Hematopoietic multipotent progenitor cell treated with erythropoietin and hydrocortisone succinate and interleukin-3 and kit ligand, for 6 days (in vitro differentiated cells): Measurements from ENCODE around the gene HOXB3.

Experiments
- DNase-seq: peaks from one replicate; pipeline ENCODE4 v3.0.0-alpha.2; 2015

Gene HOXB3

DNA sequence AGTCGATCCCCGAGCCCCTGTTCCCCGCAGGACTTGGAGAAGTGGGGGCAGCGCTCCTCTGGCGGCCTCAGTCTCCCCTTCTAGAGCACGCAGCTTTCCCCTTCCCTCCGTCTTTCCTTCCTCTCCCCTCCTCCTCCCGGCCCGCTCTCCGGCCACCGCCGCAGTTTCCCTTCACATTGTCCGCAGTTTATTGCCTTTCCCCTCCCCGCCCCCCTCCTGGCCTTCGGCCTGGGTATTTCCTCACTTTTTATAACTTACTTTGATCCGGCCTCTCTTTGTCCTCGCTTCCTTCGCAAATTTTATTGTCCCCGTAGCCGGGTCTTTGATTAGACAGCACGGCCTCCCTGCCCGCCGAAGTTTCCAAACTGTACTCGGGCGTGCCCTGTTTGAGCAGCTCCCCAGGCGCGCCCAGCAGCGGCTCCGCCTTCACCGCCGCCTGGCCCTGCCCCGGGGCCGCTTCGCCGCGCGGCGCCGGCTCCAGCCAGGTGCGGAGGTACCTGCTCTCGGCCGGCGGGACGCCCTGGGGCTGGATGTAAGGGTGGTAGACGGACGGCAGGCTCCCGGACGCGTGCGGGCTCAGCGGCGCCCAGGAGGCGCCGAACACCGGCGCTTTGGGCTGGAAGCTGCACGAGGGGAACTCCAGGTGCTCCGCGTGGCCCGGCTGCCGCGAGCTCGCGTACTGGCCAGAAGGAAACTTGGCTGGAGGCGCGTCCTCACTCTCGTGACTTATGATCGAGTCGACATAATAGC is 35.6 kb upstream of the HOXB3 start:
- peak; percentile 71 for DNase-seq

- DNase-seq = no peak
These were observed 34.8 kb upstream of the HOXB3 start for GRCh38 chr17:48624544-48625494.

GRCh38 chr17:48624118-48624517 is 34.1 kb upstream of the HOXB3 start:
- DNase-seq = no peak

DNA sequence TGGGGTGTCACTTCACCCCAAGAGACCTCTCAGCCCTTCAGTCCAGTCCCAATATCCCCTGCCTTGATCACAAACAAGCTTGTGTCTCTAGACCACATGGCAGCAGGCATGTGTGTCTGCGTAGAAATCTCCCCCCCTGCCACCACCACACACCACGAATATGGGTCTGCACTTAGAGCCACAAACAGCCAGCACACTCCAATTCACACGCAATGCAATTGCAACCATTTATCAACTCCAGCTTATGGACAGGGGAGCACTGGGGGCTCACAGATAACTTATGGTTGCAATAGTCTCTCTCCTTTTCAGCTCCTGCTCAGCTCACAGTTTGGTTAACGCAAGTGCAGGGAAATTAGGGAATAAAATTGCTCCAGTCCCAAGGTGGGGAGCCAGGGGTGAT is 33.5 kb upstream of the HOXB3 start:
- no peak for DNase-seq

DNA sequence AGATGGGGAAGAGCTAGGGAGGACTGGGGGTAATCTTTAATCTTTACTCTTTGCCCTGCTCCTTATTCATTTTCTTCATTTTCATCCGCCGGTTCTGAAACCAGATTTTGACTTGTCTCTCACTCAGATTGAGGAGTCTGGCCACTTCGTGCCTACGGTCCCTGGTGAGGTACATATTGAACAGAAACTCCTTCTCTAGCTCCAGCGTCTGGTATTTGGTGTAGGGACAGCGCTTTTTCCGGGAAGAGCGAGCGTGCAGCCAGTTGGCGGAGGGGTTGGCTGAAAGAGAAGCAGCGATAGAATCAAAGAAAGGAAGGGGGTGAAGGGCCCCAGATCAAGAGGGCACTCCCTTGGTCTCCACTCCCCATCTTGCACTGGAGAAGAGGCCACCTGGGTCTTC is 32.8 kb upstream of the HOXB3 start:
- DNase-seq = no peak

DNA sequence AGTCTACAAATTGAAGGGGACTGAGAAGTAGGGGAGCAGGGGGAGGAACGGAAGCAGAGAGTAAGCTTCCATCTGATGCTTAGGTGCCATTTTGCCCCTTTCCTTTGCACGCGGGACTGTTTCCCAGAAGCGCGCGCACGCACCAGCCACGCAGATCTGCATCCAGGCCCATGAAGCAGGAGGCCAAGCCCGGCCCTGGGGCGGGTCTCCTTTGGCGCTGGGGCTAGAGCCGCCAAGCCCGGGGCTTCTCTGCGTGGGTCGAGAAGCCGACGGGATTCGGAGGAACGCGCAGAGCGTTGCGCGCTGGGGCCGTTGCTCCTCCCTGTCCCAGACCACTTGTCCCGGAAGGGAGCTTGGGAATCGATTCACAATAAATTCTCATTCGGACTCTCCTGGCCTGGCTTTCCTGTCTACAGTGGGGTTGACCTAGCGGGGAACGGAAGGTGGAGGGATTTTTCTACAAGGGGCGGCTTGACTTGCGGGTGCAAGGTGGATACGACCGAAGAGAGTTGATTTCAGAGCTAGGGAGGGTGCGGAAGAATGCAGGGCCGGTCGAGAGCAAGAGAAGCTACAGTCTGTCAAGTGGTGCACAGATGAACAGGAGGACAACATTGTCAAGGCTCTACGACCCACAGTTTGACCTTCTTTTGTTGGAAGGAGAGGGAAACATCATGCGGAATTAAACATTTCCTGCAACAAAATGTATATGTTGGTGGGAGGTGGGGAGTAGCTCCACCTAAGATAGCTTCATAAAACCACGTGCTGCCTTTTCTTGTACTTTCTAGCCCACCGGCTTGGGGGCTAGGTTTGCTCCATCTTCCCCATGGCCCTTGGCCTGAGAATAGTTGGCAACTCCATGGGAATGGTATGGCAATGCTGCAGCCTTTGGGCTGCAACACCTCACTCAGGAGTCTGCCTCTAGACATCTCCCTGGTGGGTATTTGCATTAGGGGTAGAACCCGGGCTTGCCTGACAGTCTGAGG is 31.7 kb upstream of the HOXB3 start:
- no peak for DNase-seq

DNA sequence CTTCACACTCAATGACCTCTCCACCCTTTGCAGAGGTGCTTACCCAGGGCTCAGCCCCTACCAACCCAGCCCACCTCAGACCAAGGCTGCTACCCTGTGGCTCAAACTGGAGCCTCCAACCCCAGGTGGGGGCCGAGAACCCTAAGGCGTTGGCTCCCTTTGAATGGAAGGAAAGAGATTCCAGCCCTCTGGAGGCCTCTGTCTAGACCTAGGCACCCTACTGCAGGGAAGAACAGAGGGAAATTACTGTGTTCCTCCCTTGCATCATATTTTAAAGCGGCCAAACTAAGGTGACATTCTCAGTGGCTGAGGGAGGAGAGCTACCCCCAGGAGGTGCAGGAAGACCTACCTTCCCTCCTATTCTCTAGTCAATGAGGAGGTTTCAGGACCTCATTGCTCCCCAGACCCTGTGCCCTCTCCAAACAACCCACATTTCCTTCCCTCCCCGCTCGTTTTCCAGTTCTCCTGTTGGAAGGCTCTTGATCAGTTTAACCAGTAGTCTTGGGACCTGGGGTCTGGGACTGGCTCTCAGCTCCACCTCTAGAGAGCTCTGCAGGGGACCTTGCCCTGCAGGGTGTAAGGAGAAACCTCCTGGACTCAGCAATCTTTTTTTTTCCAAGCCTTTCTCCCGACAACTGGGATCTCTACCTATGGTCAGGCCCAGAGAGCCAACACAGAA is 30.6 kb upstream of the HOXB3 start:
- no peak for DNase-seq

GRCh38 chr17:48619826-48620449 is 29.9 kb upstream of the HOXB3 start:
- no peak for DNase-seq

GRCh38 chr17:48618256-48618896 is 28.3 kb upstream of the HOXB3 start:
- peak; percentile 89 for DNase-seq

- no peak for DNase-seq
These were observed 27.6 kb upstream of the HOXB3 start for GRCh38 chr17:48617471-48618255.

- DNase-seq = no peak
These were observed 26.9 kb upstream of the HOXB3 start for GRCh38 chr17:48616717-48617470.

DNA sequence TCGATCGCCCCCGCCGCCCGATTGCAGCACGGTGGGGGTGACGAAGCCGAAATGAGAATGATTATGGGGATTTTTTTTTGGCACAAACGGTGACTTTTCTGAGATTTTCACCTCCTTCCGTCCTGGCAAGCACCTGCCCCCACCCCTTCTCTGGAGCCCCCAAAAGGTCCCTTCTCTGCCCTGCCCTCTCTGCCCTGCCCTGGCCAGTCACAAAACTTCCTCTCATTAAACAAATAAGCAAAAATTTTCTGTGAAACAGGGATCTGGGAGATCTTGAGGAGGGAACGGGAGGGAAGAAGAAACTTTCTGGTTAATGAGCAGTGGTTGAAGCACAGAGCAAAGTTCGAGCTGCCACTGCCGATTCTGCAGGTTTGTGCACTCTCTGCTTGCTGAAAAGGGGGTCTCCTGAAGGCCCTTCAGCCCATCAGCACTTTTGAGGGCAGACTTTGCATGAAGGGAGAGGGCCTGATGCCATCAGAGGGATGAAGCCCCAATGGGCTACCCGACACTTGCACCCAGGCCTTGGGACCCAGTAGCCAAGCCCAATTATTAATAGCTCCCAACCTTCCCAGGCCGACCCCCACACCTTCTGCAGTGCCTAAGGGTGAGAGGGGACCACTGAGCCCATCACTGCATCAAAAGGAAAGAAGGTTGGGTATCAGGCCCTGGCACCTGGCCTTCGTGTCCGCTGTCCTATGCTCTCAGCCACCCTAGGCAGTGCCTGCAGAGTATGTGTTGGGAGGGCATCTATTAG is 26.1 kb upstream of the HOXB3 start:
- DNase-seq = no peak

GRCh38 chr17:48615047-48615962 is 25.3 kb upstream of the HOXB3 start, which contains the start of gene HOXB8:
HOXB8 (minus strand) TSS chr17:48615292; CDS start chr17:48614704, 588 bp downstream.
- no peak for DNase-seq

DNA sequence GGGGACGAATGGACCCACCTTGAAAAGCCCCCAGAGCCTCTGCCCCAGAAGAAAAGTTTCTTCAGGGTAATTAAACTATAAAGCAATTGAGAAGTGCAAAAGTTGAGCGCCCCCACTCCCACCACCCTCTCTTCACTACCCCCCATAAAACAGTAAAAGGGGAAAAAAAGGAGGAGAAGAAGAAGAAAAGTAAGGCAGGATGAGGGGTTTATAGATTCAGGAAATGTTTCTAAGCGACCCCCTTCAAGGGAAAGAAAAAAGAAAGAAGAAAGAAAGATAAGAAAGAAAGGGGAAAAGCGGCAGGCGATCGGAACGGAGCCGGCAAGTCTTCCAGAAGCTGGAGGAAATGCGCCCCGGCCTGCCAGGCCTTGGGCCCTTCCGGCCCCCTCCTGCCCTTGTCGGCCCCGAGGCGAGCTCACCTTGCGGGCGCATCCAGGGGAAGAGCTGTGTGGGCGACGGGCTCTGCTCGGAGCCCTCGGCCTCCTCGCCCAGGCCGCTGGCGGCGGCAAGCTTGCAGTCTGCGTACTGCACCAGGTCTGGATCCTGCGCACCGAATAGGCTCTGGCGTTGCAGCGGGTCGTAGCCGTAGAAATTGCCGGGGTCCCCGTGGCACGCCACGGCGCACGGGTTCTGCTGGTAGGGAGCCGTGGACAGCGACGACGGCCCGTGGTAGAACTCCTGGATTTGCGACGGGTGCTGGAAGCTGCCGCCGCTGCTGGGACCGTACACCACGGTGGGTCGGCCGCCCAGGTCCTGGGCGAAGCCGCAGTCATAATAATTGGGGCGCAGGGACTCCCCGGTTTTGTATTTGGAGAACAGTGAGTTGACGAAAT is 24.0 kb upstream of the HOXB3 start:
- no peak for DNase-seq

GRCh38 chr17:48612854-48613691 is 23.0 kb upstream of the HOXB3 start:
- DNase-seq = peak; percentile 66

GRCh38 chr17:48612456-48612853 is 22.4 kb upstream of the HOXB3 start:
- peak; percentile 45 for DNase-seq
